ENCODE data around the gene MAOB. TPM values are rescaled to one million over a fixed set of nuclear protein-coding genes. Genes with fewer than 3 reads are reported as not detected.
A peak's percentile ranks its signal among the peaks of the same experiment; 100 is the strongest.

Gene MAOB
- total RNA-seq, 2 experiments from 2014 or later, result not detected

DNA sequence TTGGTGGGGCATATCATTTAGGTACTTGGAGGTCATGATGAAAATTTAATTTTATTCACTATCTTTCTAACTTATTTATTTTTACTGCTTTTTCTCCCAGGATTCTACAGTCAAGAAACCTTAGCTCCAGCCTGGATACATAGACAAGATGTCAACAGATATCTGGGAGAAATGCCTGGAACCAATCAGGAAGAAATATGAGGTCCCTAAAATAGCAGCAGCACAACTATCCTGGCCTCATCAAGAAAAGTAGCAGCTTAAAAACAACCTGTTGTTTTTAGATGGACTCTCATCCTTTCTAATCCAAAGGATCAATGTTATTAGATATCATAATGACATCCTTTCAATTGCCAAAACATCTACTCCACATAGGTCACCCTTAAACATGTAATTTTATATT, 54.5 kb downstream of the MAOB start:
- DNase-seq, result no peak
- Mint-ChIP-seq H3K36me3 (ENCODE audit: low read depth) (no peaks in the 10 kb centered on the region), H3K4me3 (no peak overlapping the region), H3K27ac (no peak overlapping the region), H3K27me3 (no peaks in the 10 kb centered on the region), H3K9me3 (no peaks in the 10 kb centered on the region), H3K4me1 (ENCODE audit: low read depth) (no peaks in the 10 kb centered on the region)
- ChIA-PET POLR2A (no interaction called here), CTCF (interaction anchor here (0.6 kb wide), 1 partner anchor 102 kb away, joined by 3 read pairs; no protein-coding TSS in a partner anchor)
- intact Hi-C loops (cut with micrococcal nuclease), result no loop called here
- no peak for ATAC-seq
- TF ChIP-seq, protein P1, sequence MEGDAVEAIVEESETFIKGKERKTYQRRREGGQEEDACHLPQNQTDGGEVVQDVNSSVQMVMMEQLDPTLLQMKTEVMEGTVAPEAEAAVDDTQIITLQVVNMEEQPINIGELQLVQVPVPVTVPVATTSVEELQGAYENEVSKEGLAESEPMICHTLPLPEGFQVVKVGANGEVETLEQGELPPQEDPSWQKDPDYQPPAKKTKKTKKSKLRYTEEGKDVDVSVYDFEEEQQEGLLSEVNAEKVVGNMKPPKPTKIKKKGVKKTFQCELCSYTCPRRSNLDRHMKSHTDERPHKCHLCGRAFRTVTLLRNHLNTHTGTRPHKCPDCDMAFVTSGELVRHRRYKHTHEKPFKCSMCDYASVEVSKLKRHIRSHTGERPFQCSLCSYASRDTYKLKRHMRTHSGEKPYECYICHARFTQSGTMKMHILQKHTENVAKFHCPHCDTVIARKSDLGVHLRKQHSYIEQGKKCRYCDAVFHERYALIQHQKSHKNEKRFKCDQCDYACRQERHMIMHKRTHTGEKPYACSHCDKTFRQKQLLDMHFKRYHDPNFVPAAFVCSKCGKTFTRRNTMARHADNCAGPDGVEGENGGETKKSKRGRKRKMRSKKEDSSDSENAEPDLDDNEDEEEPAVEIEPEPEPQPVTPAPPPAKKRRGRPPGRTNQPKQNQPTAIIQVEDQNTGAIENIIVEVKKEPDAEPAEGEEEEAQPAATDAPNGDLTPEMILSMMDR (IDR thresholded peaks at IDR 0.05), result no peak

GRCh38 chrX:43822014-43822413, 60.2 kb downstream of the MAOB start:
- no peaks in the 10 kb centered on the region for H3K4me1 Mint-ChIP-seq (ENCODE audit: low read depth)
- TF ChIP-seq, protein P1 (IDR thresholded peaks at IDR 0.05), result no peak
- no peaks in the 10 kb centered on the region for H3K9me3 Mint-ChIP-seq
- ATAC-seq, result no peak
- H3K4me3 Mint-ChIP-seq, result no peak overlapping the region
- no peak for DNase-seq
- H3K27me3 Mint-ChIP-seq, result no peaks in the 10 kb centered on the region
- POLR2A ChIA-PET, result no interaction called here
- H3K27ac Mint-ChIP-seq, result no peak overlapping the region
- H3K36me3 Mint-ChIP-seq (ENCODE audit: low read depth), result no peaks in the 10 kb centered on the region
- intact Hi-C loops (cut with micrococcal nuclease), result no loop called here
- CTCF ChIA-PET, result no interaction called here

GRCh38 chrX:43817444-43817843, 64.8 kb downstream of the MAOB start:
- ChIA-PET POLR2A (no interaction called here), CTCF (no interaction called here)
- no peak for DNase-seq
- Mint-ChIP-seq H3K4me3 (no peak overlapping the region), H3K4me1 (ENCODE audit: low read depth) (peaks cover 13% of the 10 kb centered on the region), H3K27ac (no peak overlapping the region), H3K9me3 (no peaks in the 10 kb centered on the region), H3K27me3 (no peaks in the 10 kb centered on the region), H3K36me3 (ENCODE audit: low read depth) (no peaks in the 10 kb centered on the region)
- TF ChIP-seq, protein P1 (IDR thresholded peaks at IDR 0.05), result no peak
- no peak for ATAC-seq
- intact Hi-C loops (cut with micrococcal nuclease), result no loop called here

- ChIA-PET CTCF (interaction anchor here (1.1 kb wide), 1 partner anchor 20 kb away, joined by 4 read pairs; no protein-coding TSS in a partner anchor), POLR2A (no interaction called here)
- Mint-ChIP-seq H3K4me1 (ENCODE audit: low read depth) (peaks cover 13% of the 10 kb centered on the region), H3K27me3 (no peaks in the 10 kb centered on the region), H3K9me3 (no peaks in the 10 kb centered on the region), H3K27ac (no peak overlapping the region), H3K4me3 (no peak overlapping the region), H3K36me3 (ENCODE audit: low read depth) (no peaks in the 10 kb centered on the region)
- TF ChIP-seq, protein P1 (IDR thresholded peaks at IDR 0.05), result no peak
- DNase-seq, result no peak
- no peak for ATAC-seq
- intact Hi-C loops (cut with micrococcal nuclease), result no loop called here
Measured at GRCh38 chrX:43815209-43815608, 67.0 kb downstream of the MAOB start.

GRCh38 chrX:43813898-43814297, 68.4 kb downstream of the MAOB start:
- POLR2A ChIA-PET, result interaction anchor here (0.6 kb wide), 1 partner anchor 241 kb away, joined by 3 read pairs; no protein-coding TSS in a partner anchor
- Mint-ChIP-seq H3K4me3 (no peak overlapping the region), H3K27ac (no peak overlapping the region), H3K36me3 (ENCODE audit: low read depth) (no peaks in the 10 kb centered on the region), H3K27me3 (no peaks in the 10 kb centered on the region), H3K9me3 (no peaks in the 10 kb centered on the region), H3K4me1 (ENCODE audit: low read depth) (peaks cover 13% of the 10 kb centered on the region)
- CTCF ChIA-PET, result interaction anchor here (1.2 kb wide), 1 partner anchor 22 kb away, joined by 4 read pairs; no protein-coding TSS in a partner anchor
- DNase-seq, result peak; percentile 38
- peak; percentile 47 for ATAC-seq
- TF ChIP-seq, protein P1 (IDR thresholded peaks at IDR 0.05), result no peak
- intact Hi-C loops (cut with micrococcal nuclease), result no loop called here
